Astrocyte (in vitro differentiated cells and primary cell): ENCODE data around the gene GRIN2A. TPM values are rescaled to one million over a fixed set of nuclear protein-coding genes. Genes with fewer than 3 reads are reported as not detected.

Experiments used
- DNase-seq: peaks from one replicate; pipeline ENCODE4 v3.0.0-alpha.2; 2010; ENCODE audit warnings: low read depth
- FAIRE-seq: peaks from 2 replicates; lab custom pipeline; 2011; peaks lifted over from hg19 to GRCh38; lab: Jason Lieb, UNC
- H2AFZ ChIP-seq: 2 replicates; pipeline ENCODE4 v1.6.0; 2012; ENCODE audit warnings: low read depth, low read length, inconsistent platforms
- H3K27ac ChIP-seq: 2 replicates; pipeline ENCODE4 v1.5.1; 2011; ENCODE audit warnings: low read depth, low read length, inconsistent platforms
- H3K27me3 ChIP-seq: 2 replicates; pipeline ENCODE4 v1.6.0; 2011; ENCODE audit warnings: low read length, inconsistent platforms; ENCODE audit not compliant: insufficient read depth
- H3K36me3 ChIP-seq: 2 replicates; pipeline ENCODE4 v1.5.1; 2011; ENCODE audit warnings: low read length, inconsistent platforms; ENCODE audit not compliant: insufficient read depth
- H3K4me1 ChIP-seq: 2 replicates; pipeline ENCODE4 v1.5.1; 2011; ENCODE audit warnings: low read length, inconsistent platforms; ENCODE audit not compliant: insufficient read depth
- H3K4me2 ChIP-seq: 2 replicates; pipeline ENCODE4 v1.6.0; 2012; ENCODE audit warnings: low read length, inconsistent platforms
- H3K4me3 ChIP-seq: 2 replicates; pipeline ENCODE4 v1.5.1; 2011; ENCODE audit warnings: low read depth, mild to moderate bottlenecking, low read length, inconsistent platforms; ENCODE audit not compliant: insufficient read depth
- H3K79me2 ChIP-seq: 2 replicates; pipeline ENCODE4 v1.6.0; 2012; ENCODE audit warnings: mild to moderate bottlenecking, low read length, inconsistent platforms; ENCODE audit not compliant: insufficient read depth
- H3K9ac ChIP-seq: 2 replicates; pipeline ENCODE4 v1.6.0; 2012; ENCODE audit warnings: mild to moderate bottlenecking, low read length, inconsistent platforms
- H3K9me3 ChIP-seq: 2 replicates; pipeline ENCODE4 v1.5.1; 2012; ENCODE audit warnings: low read depth, mild to moderate bottlenecking, low read length, inconsistent platforms; ENCODE audit not compliant: insufficient read depth
- H4K20me1 ChIP-seq: 2 replicates; pipeline ENCODE4 v1.6.0; 2012; ENCODE audit warnings: low read length, inconsistent platforms; ENCODE audit not compliant: insufficient read depth
- H3K27ac Mint-ChIP-seq: one replicate; pipeline ENCODE4 v1.8.0; 2021; ENCODE audit warnings: mild to moderate bottlenecking, mixed read lengths; ENCODE audit not compliant: unreplicated experiment
- H3K27me3 Mint-ChIP-seq: one replicate; pipeline ENCODE4 v1.8.0; 2021; ENCODE audit warnings: low read depth, mixed read lengths; ENCODE audit not compliant: unreplicated experiment
- H3K36me3 Mint-ChIP-seq: one replicate; pipeline ENCODE4 v1.8.0; 2021; ENCODE audit warnings: low read depth, mixed read lengths; ENCODE audit not compliant: unreplicated experiment
- H3K4me1 Mint-ChIP-seq: one replicate; pipeline ENCODE4 v1.8.0; 2021; ENCODE audit warnings: low read depth, mixed read lengths; ENCODE audit not compliant: unreplicated experiment
- H3K4me3 Mint-ChIP-seq: one replicate; pipeline ENCODE4 v1.8.0; 2021; ENCODE audit warnings: mild to moderate bottlenecking, moderate library complexity, mixed read lengths; ENCODE audit not compliant: unreplicated experiment
- H3K9me3 Mint-ChIP-seq: one replicate; pipeline ENCODE4 v1.8.0; 2021; ENCODE audit warnings: mild to moderate bottlenecking, mixed read lengths; ENCODE audit not compliant: unreplicated experiment
- CTCF ChIP-seq: IDR thresholded peaks from 2 replicates; pipeline ENCODE4 v1.5.1; 2011; ENCODE audit warnings: low read depth, mild to moderate bottlenecking, inconsistent platforms, low read length, moderate library complexity; ENCODE audit not compliant: insufficient read depth
- EZH2 ChIP-seq: IDR thresholded peaks from 2 replicates; pipeline ENCODE4 v1.6.1; 2012; ENCODE audit warnings: mild to moderate bottlenecking, low read length, inconsistent platforms; ENCODE audit not compliant: insufficient read depth
- total RNA-seq: library from RNA; stranded (reverse); gene quantifications from 2 replicates; pipeline ENCODE4 v1.2.1, GENCODE V29; 2021

Gene GRIN2A
- total RNA-seq, 1 donor from 2014 or later: 0.68 TPM

GRCh38 chr16:9755081-9755480, 427.1 kb downstream of the GRIN2A start:
- H3K27ac ChIP-seq: no peak overlapping the region
- H3K4me2 ChIP-seq: no peak overlapping the region
- no peak for TF ChIP-seq CTCF
- TF ChIP-seq EZH2: no peak
- H3K9ac ChIP-seq: no peak overlapping the region
- Mint-ChIP-seq H3K36me3 (no peaks in the 10 kb centered on the region), H3K4me3 (no peak overlapping the region), H3K27me3 (peaks cover 22% of the 10 kb centered on the region), H3K4me1 (no peaks in the 10 kb centered on the region), H3K9me3 (no peaks in the 10 kb centered on the region), H3K27ac (no peak overlapping the region)
- H3K4me3 ChIP-seq: no peak overlapping the region
- no peaks in the 10 kb centered on the region for H3K27me3 ChIP-seq
- H3K79me2 ChIP-seq: no peaks in the 10 kb centered on the region
- no peak overlapping the region for H2AFZ ChIP-seq
- DNase-seq (no peak), FAIRE-seq (no peak)
- no peaks in the 10 kb centered on the region for H3K36me3 ChIP-seq
- H3K4me1 ChIP-seq: no peaks in the 10 kb centered on the region
- H3K9me3 ChIP-seq: no peaks in the 10 kb centered on the region
- H4K20me1 ChIP-seq: no peaks in the 10 kb centered on the region

GRCh38 chr16:9741776-9742175, 440.5 kb downstream of the GRIN2A start:
- H3K36me3 ChIP-seq: no peaks in the 10 kb centered on the region
- H2AFZ ChIP-seq: no peak overlapping the region
- H3K9me3 Mint-ChIP-seq: no peaks in the 10 kb centered on the region
- no peak overlapping the region for H3K4me3 Mint-ChIP-seq
- H3K4me2 ChIP-seq: no peak overlapping the region
- no peaks in the 10 kb centered on the region for H3K36me3 Mint-ChIP-seq
- no peaks in the 10 kb centered on the region for H3K27me3 ChIP-seq
- H3K27ac ChIP-seq: no peak overlapping the region
- no peak for DNase-seq
- H3K4me3 ChIP-seq: no peak overlapping the region
- peaks cover 26% of the 10 kb centered on the region for H3K27me3 Mint-ChIP-seq
- no peak overlapping the region for H3K27ac Mint-ChIP-seq
- H3K4me1 ChIP-seq: no peaks in the 10 kb centered on the region
- H3K4me1 Mint-ChIP-seq: no peaks in the 10 kb centered on the region
- FAIRE-seq: no peak
- TF ChIP-seq EZH2: no peak
- no peak for TF ChIP-seq CTCF
- no peaks in the 10 kb centered on the region for H3K79me2 ChIP-seq
- no peak overlapping the region for H3K9ac ChIP-seq
- no peaks in the 10 kb centered on the region for H4K20me1 ChIP-seq
- H3K9me3 ChIP-seq: no peaks in the 10 kb centered on the region

GRCh38 chr16:9739301-9739700, 442.9 kb downstream of the GRIN2A start:
- no peaks in the 10 kb centered on the region for H3K36me3 Mint-ChIP-seq
- H3K27me3 Mint-ChIP-seq: peaks cover 22% of the 10 kb centered on the region
- H3K4me3 Mint-ChIP-seq: no peak overlapping the region
- H3K27me3 ChIP-seq: no peaks in the 10 kb centered on the region
- TF ChIP-seq EZH2 (no peak), CTCF (no peak)
- no peak overlapping the region for H3K9ac ChIP-seq
- H4K20me1 ChIP-seq: no peaks in the 10 kb centered on the region
- no peak overlapping the region for H3K4me3 ChIP-seq
- no peak overlapping the region for H3K4me2 ChIP-seq
- H3K4me1 Mint-ChIP-seq: no peaks in the 10 kb centered on the region
- DNase-seq (no peak), FAIRE-seq (no peak)
- no peaks in the 10 kb centered on the region for H3K9me3 Mint-ChIP-seq
- H3K4me1 ChIP-seq: no peaks in the 10 kb centered on the region
- no peak overlapping the region for H3K27ac Mint-ChIP-seq
- no peak overlapping the region for H2AFZ ChIP-seq
- no peaks in the 10 kb centered on the region for H3K9me3 ChIP-seq
- no peaks in the 10 kb centered on the region for H3K36me3 ChIP-seq
- H3K79me2 ChIP-seq: no peaks in the 10 kb centered on the region
- no peak overlapping the region for H3K27ac ChIP-seq
